Measurements from ENCODE around the gene NCOA1.

NCOA1 gene

DNA sequence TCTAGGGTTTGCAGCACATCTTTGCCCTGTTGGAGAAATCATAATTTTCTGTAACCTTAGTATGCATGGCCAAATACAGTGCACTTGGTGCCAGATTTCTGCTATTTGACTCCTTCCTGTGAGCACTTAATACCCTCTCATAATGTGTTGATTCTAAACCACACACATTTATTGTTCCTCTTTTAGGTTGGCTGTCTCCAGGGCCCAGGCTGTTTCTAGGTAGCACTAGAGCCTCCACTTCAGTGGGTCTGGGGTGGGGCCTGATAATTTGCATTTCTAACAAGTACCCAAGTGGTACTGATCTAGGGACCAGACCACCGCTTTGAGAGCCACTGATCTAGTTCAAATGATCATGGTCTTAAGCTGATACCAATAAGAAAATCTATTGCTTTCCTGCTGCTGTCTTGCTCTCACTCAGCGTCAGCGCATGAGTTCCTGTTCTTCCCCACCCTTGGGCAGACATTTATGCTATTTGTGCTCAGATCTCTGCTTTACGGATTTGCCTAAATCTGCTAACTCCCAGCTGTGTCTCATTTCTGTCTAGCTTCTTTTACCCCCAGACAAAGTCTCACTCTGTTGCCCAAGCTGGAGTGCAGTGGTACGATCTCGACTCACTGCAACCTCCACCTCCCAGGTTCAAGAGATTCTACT is 294.7 kb downstream of the NCOA1 start:
- no peak for TF ChIP-seq EZH2 (IDR thresholded peaks at IDR 0.05; ENCODE audit: borderline replicate concordance, low read length)
- no peak for TF ChIP-seq CTCF (IDR thresholded peaks at IDR 0.05; ENCODE audit: low read length)
- Histone ChIP-seq H3K4me2 (ENCODE audit: low read length) (peak overlapping the region; percentile 56), H3K4me3 (ENCODE audit: low read depth, low read length, poor library complexity, severe bottlenecking) (peak overlapping the region; percentile 34)

GRCh38 chr2:24787532-24787931 is 296.5 kb downstream of the NCOA1 start:
- Histone ChIP-seq H3K36me3 (ENCODE audit: insufficient read depth, low read length) (no peaks in the 10 kb centered on the region; the same call in 1 of the 2 replicates), H3K4me3 (ENCODE audit: low read depth, low read length, poor library complexity, severe bottlenecking) (no peak overlapping the region), H3K27me3 (ENCODE audit: insufficient read depth, low read length) (no peaks in the 10 kb centered on the region), H3K27ac (ENCODE audit: low read depth, low read length, poor library complexity, severe bottlenecking) (peak overlapping the region; percentile 85), H3K4me2 (ENCODE audit: low read length) (no peak overlapping the region), H2AFZ (ENCODE audit: low read length) (no peak overlapping the region), H3F3A (ENCODE audit: insufficient read depth, low read length) (no peaks in the 10 kb centered on the region), H4K20me1 (ENCODE audit: insufficient read depth, low read length) (no peaks in the 10 kb centered on the region), H3K4me1 (ENCODE audit: insufficient read depth, low read length, severe bottlenecking) (peaks cover 28% of the 10 kb centered on the region), H3K9ac (ENCODE audit: low read length) (no peak overlapping the region), H3K9me3 (ENCODE audit: low read length) (peaks cover 15% of the 10 kb centered on the region), H3K79me2 (ENCODE audit: insufficient read depth, low read length) (no peaks in the 10 kb centered on the region), H3K9me2 (ENCODE audit: low read depth, low read length) (no peaks in the 10 kb centered on the region)
- TF ChIP-seq EZH2 (IDR thresholded peaks at IDR 0.05; ENCODE audit: borderline replicate concordance, low read length), result no peak
- TF ChIP-seq CTCF (IDR thresholded peaks at IDR 0.05; ENCODE audit: low read length), result no peak

More for the DNA sequence above, 294.7 kb downstream of the NCOA1 start:
- Histone ChIP-seq H3K27me3 (ENCODE audit: insufficient read depth, low read length) (no peaks in the 10 kb centered on the region), H3K27ac (ENCODE audit: low read depth, low read length, poor library complexity, severe bottlenecking) (peak overlapping the region; percentile 85), H3K79me2 (ENCODE audit: insufficient read depth, low read length) (no peaks in the 10 kb centered on the region), H2AFZ (ENCODE audit: low read length) (peak overlapping the region; percentile 39; the same call in 1 of the 2 replicates), H3F3A (ENCODE audit: insufficient read depth, low read length) (no peaks in the 10 kb centered on the region), H3K36me3 (ENCODE audit: insufficient read depth, low read length) (no peaks in the 10 kb centered on the region; the same call in 1 of the 2 replicates), H3K9me2 (ENCODE audit: low read depth, low read length) (no peaks in the 10 kb centered on the region), H3K4me1 (ENCODE audit: insufficient read depth, low read length, severe bottlenecking) (peaks cover 15% of the 10 kb centered on the region), H4K20me1 (ENCODE audit: insufficient read depth, low read length) (no peaks in the 10 kb centered on the region), H3K9ac (ENCODE audit: low read length) (peak overlapping the region; percentile 26; the same call in 1 of the 2 replicates), H3K9me3 (ENCODE audit: low read length) (peaks cover 15% of the 10 kb centered on the region)

- Histone ChIP-seq H3K27ac (ENCODE audit: low read depth, low read length, poor library complexity, severe bottlenecking) (no peak overlapping the region), H2AFZ (ENCODE audit: low read length) (no peak overlapping the region), H3K4me2 (ENCODE audit: low read length) (no peak overlapping the region), H3K9ac (ENCODE audit: low read length) (no peak overlapping the region), H3F3A (ENCODE audit: insufficient read depth, low read length) (no peaks in the 10 kb centered on the region), H3K4me3 (ENCODE audit: low read depth, low read length, poor library complexity, severe bottlenecking) (no peak overlapping the region), H4K20me1 (ENCODE audit: insufficient read depth, low read length) (no peaks in the 10 kb centered on the region), H3K9me2 (ENCODE audit: low read depth, low read length) (no peaks in the 10 kb centered on the region), H3K27me3 (ENCODE audit: insufficient read depth, low read length) (no peaks in the 10 kb centered on the region), H3K36me3 (ENCODE audit: insufficient read depth, low read length) (no peaks in the 10 kb centered on the region; the same call in 1 of the 2 replicates), H3K4me1 (ENCODE audit: insufficient read depth, low read length, severe bottlenecking) (peaks cover 28% of the 10 kb centered on the region), H3K79me2 (ENCODE audit: insufficient read depth, low read length) (peaks cover 3% of the 10 kb centered on the region), H3K9me3 (ENCODE audit: low read length) (peaks cover 8% of the 10 kb centered on the region; the same call in 1 of the 2 replicates)
- TF ChIP-seq CTCF (IDR thresholded peaks at IDR 0.05; ENCODE audit: low read length), result no peak
- TF ChIP-seq EZH2 (IDR thresholded peaks at IDR 0.05; ENCODE audit: borderline replicate concordance, low read length), result no peak
These were observed 297.8 kb downstream of the NCOA1 start for GRCh38 chr2:24788816-24789215.
